IMR-90 (cell line): ENCODE data around the gene PCGF3. TPM values are rescaled to one million over a fixed set of nuclear protein-coding genes. Genes with fewer than 3 reads are reported as not detected.

Experiments used
- ATAC-seq: fragments of 200-7000 bp; cut with Tn5 transposase; 2 replicates; pipeline ENCODE4 v1.9.1; 2020; ENCODE audit warnings: low read depth, mild to moderate bottlenecking, moderate library complexity
- BruUV-seq: library from RNA; stranded (reverse); fragments of 400-500 nt; replicated peaks from 2 replicates; lab custom pipeline; 2021; lab: Mats Ljungman, UMichigan
- CTCF ChIA-PET: fragments of 300-600 bp; formaldehyde crosslinking; extraction: SDS; loops from one replicate; lab custom pipeline; 2021; ENCODE audit warnings: antibody characterized with exemption; lab: Yijun Ruan, JAX
- POLR2A ChIA-PET: fragments of 300-600 bp; sonication (Branson Sonifier 250); formaldehyde crosslinking; loops from one replicate; lab custom pipeline; 2022; ENCODE audit warnings: antibody characterized with exemption; ENCODE audit not compliant: unreplicated experiment; lab: Charles Lee
- DNase-seq: peaks from one replicate; pipeline ENCODE4 v3.0.0; 2013
- H2AFZ ChIP-seq: replicated peaks from 2 replicates; pipeline ENCODE3; 2013; ENCODE audit warnings: low read length, mild to moderate bottlenecking; ENCODE audit not compliant: poor library complexity
- H2AK5ac ChIP-seq: 2 replicates; pipeline ENCODE4 v1.6.1; 2013; ENCODE audit warnings: low read depth, low read length, inconsistent platforms
- H2AK9ac ChIP-seq: replicated peaks from 2 replicates; pipeline ENCODE3; 2013; ENCODE audit warnings: mild to moderate bottlenecking, low read depth, low read length, moderate library complexity; ENCODE audit not compliant: poor library complexity
- H2BK120ac ChIP-seq: 2 replicates; pipeline ENCODE4 v1.6.1; 2013; ENCODE audit warnings: low read depth, low read length, inconsistent platforms
- H2BK15ac ChIP-seq: 3 replicates; pipeline ENCODE4 v1.6.1; 2013; ENCODE audit warnings: low read depth, low read length, inconsistent platforms
- H2BK20ac ChIP-seq: 2 replicates; pipeline ENCODE4 v1.6.1; 2013; ENCODE audit warnings: low read depth, mild to moderate bottlenecking, inconsistent platforms, low read length, moderate library complexity
- H2BK5ac ChIP-seq: 2 replicates; pipeline ENCODE4 v1.6.1; 2013; ENCODE audit warnings: mild to moderate bottlenecking, low read depth, low read length, inconsistent platforms; ENCODE audit not compliant: poor library complexity, severe bottlenecking
- H3K14ac ChIP-seq: replicated peaks from 2 replicates; pipeline ENCODE4 v1.6.1; 2013; ENCODE audit warnings: low read depth, low read length, inconsistent platforms
- H3K18ac ChIP-seq: 2 replicates; pipeline ENCODE4 v1.6.1; 2013; ENCODE audit warnings: low read depth, low read length, control low read depth
- H3K23ac ChIP-seq: 2 replicates; pipeline ENCODE4 v1.6.1; 2013; ENCODE audit warnings: low read depth, low read length, inconsistent platforms
- H3K27ac ChIP-seq: 2 replicates; pipeline ENCODE4 v1.5.1; 2013; ENCODE audit warnings: mild to moderate bottlenecking, control low read depth, low read length; ENCODE audit not compliant: insufficient read depth
- H3K27me3 ChIP-seq: 2 replicates; pipeline ENCODE4 v1.6.1; 2013; ENCODE audit warnings: low read length; ENCODE audit not compliant: control insufficient read depth, insufficient read depth
- H3K36me3 ChIP-seq: 2 replicates; pipeline ENCODE4 v1.6.1; 2013; ENCODE audit warnings: low read length, mixed read lengths; ENCODE audit not compliant: control insufficient read depth, insufficient read depth
- H3K4ac ChIP-seq: 2 replicates; pipeline ENCODE4 v1.6.1; 2013; ENCODE audit warnings: low read depth, low read length, inconsistent platforms
- H3K4me1 ChIP-seq: 2 replicates; pipeline ENCODE4 v1.6.1; 2013; ENCODE audit warnings: low read length, mixed read lengths; ENCODE audit not compliant: control insufficient read depth, insufficient read depth
- H3K4me2 ChIP-seq: 2 replicates; pipeline ENCODE4 v1.6.1; 2013; ENCODE audit warnings: low read depth, mild to moderate bottlenecking, control low read depth, low read length, moderate library complexity
- H3K4me3 ChIP-seq: 2 replicates; pipeline ENCODE4 v1.5.1; 2013; ENCODE audit warnings: low read depth, mild to moderate bottlenecking, control low read depth, low read length, moderate library complexity; ENCODE audit not compliant: insufficient read depth
- H3K56ac ChIP-seq: 2 replicates; pipeline ENCODE4 v1.6.1; 2013; ENCODE audit warnings: low read length, inconsistent platforms; ENCODE audit not compliant: insufficient read depth; ENCODE audit errors: extremely low read depth
- H3K79me1 ChIP-seq, 2 experiments: 2 replicates each; pipeline ENCODE4 v1.6.1; 2013; ENCODE audit warnings: low read length in 2 of 2, inconsistent platforms in 1 of 2, low read depth in 1 of 2
- H3K9ac ChIP-seq: 2 replicates; pipeline ENCODE4 v1.6.1; 2013; ENCODE audit warnings: low read depth, low read length, control low read depth
- H3K9me1 ChIP-seq: 2 replicates; pipeline ENCODE4 v1.6.1; 2013; ENCODE audit warnings: low read length, inconsistent platforms; ENCODE audit not compliant: insufficient read depth
- H3K9me3 ChIP-seq: 2 replicates; pipeline ENCODE4 v1.6.1; 2013; ENCODE audit warnings: low read length; ENCODE audit not compliant: control insufficient read depth, insufficient read depth
- H4K20me1 ChIP-seq: 2 replicates; pipeline ENCODE4 v1.6.1; 2013; ENCODE audit warnings: low read length, inconsistent platforms; ENCODE audit not compliant: insufficient read depth
- H4K5ac ChIP-seq: 2 replicates; pipeline ENCODE4 v1.6.1; 2013; ENCODE audit warnings: mild to moderate bottlenecking, low read depth, low read length, control low read depth
- H4K8ac ChIP-seq, 2 experiments: 2 replicates each; pipeline ENCODE4 v1.6.1; 2013; ENCODE audit warnings: low read depth in 2 of 2, low read length in 2 of 2, control low read depth in 1 of 2, inconsistent platforms in 1 of 2
- H4K91ac ChIP-seq: 2 replicates; pipeline ENCODE4 v1.6.1; 2013; ENCODE audit warnings: low read depth, low read length, inconsistent platforms; ENCODE audit not compliant: insufficient read depth
- CEBPB ChIP-seq: IDR thresholded peaks from 2 replicates; pipeline ENCODE4 v1.6.1; 2012; ENCODE audit warnings: low read depth, low read length, improper control_type of control experiment
- FOS ChIP-seq: fragments of 150-350 bp; IDR thresholded peaks from 2 replicates; pipeline ENCODE4 v1.6.1; 2016; ENCODE audit warnings: low read depth, low read length
- MAFK ChIP-seq: IDR thresholded peaks from 2 replicates; pipeline ENCODE4 v1.6.1; 2012; ENCODE audit warnings: low read depth, low read length, improper control_type of control experiment
- MXI1 ChIP-seq: IDR thresholded peaks from 2 replicates; pipeline ENCODE4 v1.6.1; 2012; ENCODE audit warnings: low read depth, mild to moderate bottlenecking, low read length, moderate library complexity, borderline replicate concordance
- NFE2L2 ChIP-seq: fragments of 150-350 bp; IDR thresholded peaks from 2 replicates; pipeline ENCODE4 v1.6.1; 2016; ENCODE audit warnings: low read depth, mild to moderate bottlenecking, low read length
- SMC3 ChIP-seq: fragments of 150-350 bp; IDR thresholded peaks from 2 replicates; pipeline ENCODE4 v1.6.1; 2016; ENCODE audit warnings: low read depth, mild to moderate bottlenecking, antibody characterized with exemption, low read length, moderate library complexity
- USF2 ChIP-seq: fragments of 150-350 bp; IDR thresholded peaks from 2 replicates; pipeline ENCODE4 v1.6.1; 2017; ENCODE audit warnings: mild to moderate bottlenecking, antibody characterized with exemption, low read length, low read depth
- WGBS, 2 experiments: methylation state at CpG; one replicate each; pipeline versions ENCODE4 v1.1.5 to v1.1.7; 2013; ENCODE audit warnings: missing lambda C conversion rate in 2 of 2; ENCODE audit not compliant: insufficient read length in 1 of 2; ENCODE audit errors: extremely low coverage in 2 of 2; 5-methylcytosine and 5-hydroxymethylcytosine counted together
- dilution Hi-C: fragments of 300-500 bp; cut with HindIII; formaldehyde crosslinking; loops from one replicate; pipeline ENCODE4 v1.14.3; 2018; ENCODE audit warnings: low sequenced_read_pairs; ENCODE audit not compliant: unreplicated experiment
- in situ Hi-C: fragments of 300-500 bp; cut with MboI; formaldehyde crosslinking; loops from 3 replicates; pipeline ENCODE4 v1.14.3; 2019; ENCODE audit warnings: low sequenced_read_pairs, inconsistent platforms, mixed read lengths
- intact Hi-C: fragments of 100-400 bp; cut with micrococcal nuclease; formaldehyde crosslinking; loops from 2 replicates; pipeline ENCODE4 v1.10.0; 2022
- polyA plus RNA-seq, 3 experiments: library from polyadenylated mRNA; depleted of rRNA; stranded (reverse); fragments of >200 nt; gene quantifications; 2 replicates each; pipeline ENCODE4 v1.2.3, GENCODE V29; 2012; ENCODE audit warnings: low replicate concordance in 1 of 3
- total RNA-seq: library from RNA; depleted of rRNA; stranded (reverse); fragments of >200 nt; gene quantifications from 2 replicates; pipeline ENCODE4 v1.2.3, GENCODE V29; 2012

PCGF3 gene
- total and polyA plus RNA-seq, 2 of the 4 experiments (the other 2 are of a cell fraction), result 40.0 to 55.3 TPM

GRCh38 chr4:793941-794621 lies 88.4 kb downstream of the PCGF3 start:
- no peak for TF ChIP-seq SMC3
- TF ChIP-seq CEBPB, result no peak
- TF ChIP-seq MAFK, result no peak
- TF ChIP-seq FOS, result no peak
- no peak for TF ChIP-seq MXI1
- no peak for TF ChIP-seq NFE2L2
- TF ChIP-seq USF2, result no peak
- ChIA-PET POLR2A (no interaction called here), CTCF (no interaction called here)
- peak overlapping the region; percentile 52 for H2AK9ac ChIP-seq
- no peaks in the 10 kb centered on the region for H3K4me1 ChIP-seq
- H3K4ac ChIP-seq, result no peak overlapping the region
- H2BK120ac ChIP-seq, result no peak overlapping the region
- H3K36me3 ChIP-seq, result no peaks in the 10 kb centered on the region
- no peaks in the 10 kb centered on the region for H3K9me1 ChIP-seq
- no TSS peak for BruUV-seq
- H4K20me1 ChIP-seq, result no peaks in the 10 kb centered on the region
- H3K4me3 ChIP-seq, result no peak overlapping the region
- DNase-seq (peak; percentile 22), ATAC-seq (no peak)
- H3K56ac ChIP-seq, result no peak overlapping the region
- in situ Hi-C loops (no loop called here), dilution Hi-C loops (no loop called here), intact Hi-C loops (no loop called here)
- WGBS, 2 experiments, result 38% methylated on average over 1 of the region's 19 CpGs; no CpG with 5 or more reads in 1 of the 2 experiments
- H3K27ac ChIP-seq, result no peak overlapping the region
- no peak overlapping the region for H3K4me2 ChIP-seq
- H3K23ac ChIP-seq, result no peak overlapping the region
- no peaks in the 10 kb centered on the region for H3K9me3 ChIP-seq
- H4K8ac ChIP-seq, result no peak overlapping the region
- H2AK5ac ChIP-seq, result no peak overlapping the region
- no peak overlapping the region for H3K9ac ChIP-seq
- H2BK15ac ChIP-seq, result no peak overlapping the region
- H3K14ac ChIP-seq, result no peak overlapping the region
- H2BK20ac ChIP-seq, result no peak overlapping the region
- H3K18ac ChIP-seq, result no peak overlapping the region
- no peak overlapping the region for H2AFZ ChIP-seq
- no peak overlapping the region for H4K5ac ChIP-seq
- H4K91ac ChIP-seq, result no peak overlapping the region
- H3K79me1 ChIP-seq, result no peaks in the 10 kb centered on the region
- peaks cover 61% of the 10 kb centered on the region for H3K27me3 ChIP-seq
- H2BK5ac ChIP-seq, result no peak overlapping the region
